H9 (cell line): ENCODE measurements around the gene SLC25A18. TPM values are rescaled to one million over a fixed set of nuclear protein-coding genes. Genes with fewer than 3 reads are reported as not detected.

ENCODE experiments used
- DNase-seq: peaks from one replicate; pipeline ENCODE4 v3.0.0-alpha.2; 2017
- H2AFZ ChIP-seq: one replicate; pipeline ENCODE4 v1.6.1; 2013; ENCODE audit warnings: mild to moderate bottlenecking, low read length, control low read depth, moderate library complexity
- H2AK5ac ChIP-seq: 2 replicates; pipeline ENCODE4 v1.6.1; 2013; ENCODE audit warnings: low read length, control low read depth, mixed read lengths; ENCODE audit not compliant: insufficient read length
- H2BK120ac ChIP-seq: one replicate; pipeline ENCODE4 v1.6.1; 2013; ENCODE audit warnings: low read depth, mild to moderate bottlenecking, low read length, control low read depth, inconsistent platforms; ENCODE audit not compliant: poor library complexity, severe bottlenecking
- H2BK12ac ChIP-seq: 2 replicates; pipeline ENCODE4 v1.6.1; 2013; ENCODE audit warnings: low read length, control low read depth, mixed read lengths, low read depth; ENCODE audit not compliant: insufficient read length
- H2BK15ac ChIP-seq: 2 replicates; pipeline ENCODE4 v1.6.1; 2013; ENCODE audit warnings: low read depth, low read length, control low read depth
- H2BK20ac ChIP-seq: one replicate; pipeline ENCODE4 v1.6.1; 2013; ENCODE audit warnings: low read depth, mild to moderate bottlenecking, low read length, control low read depth, inconsistent platforms; ENCODE audit not compliant: poor library complexity, severe bottlenecking
- H2BK5ac ChIP-seq: 2 replicates; pipeline ENCODE4 v1.6.1; 2013; ENCODE audit warnings: low read length, control low read depth, mixed read lengths; ENCODE audit not compliant: insufficient read length
- H3K14ac ChIP-seq: 2 replicates; pipeline ENCODE4 v1.6.1; 2013; ENCODE audit warnings: low read length, control low read depth; ENCODE audit not compliant: insufficient read depth
- H3K18ac ChIP-seq: 2 replicates; pipeline ENCODE4 v1.6.1; 2013; ENCODE audit warnings: low read depth, mild to moderate bottlenecking, mixed read lengths, low read length, control low read depth; ENCODE audit not compliant: insufficient read length
- H3K23ac ChIP-seq: 2 replicates; pipeline ENCODE4 v1.6.1; 2013; ENCODE audit warnings: low read length, control low read depth, mixed read lengths, low read depth; ENCODE audit not compliant: insufficient read length
- H3K23me2 ChIP-seq: 2 replicates; pipeline ENCODE4 v1.6.1; 2013; ENCODE audit warnings: low read depth, mild to moderate bottlenecking, mixed read lengths, low read length, control low read depth; ENCODE audit not compliant: insufficient read length, poor library complexity, severe bottlenecking
- H3K27ac ChIP-seq: 2 replicates; pipeline ENCODE4 v1.5.1; 2013; ENCODE audit warnings: low read length, control low read depth, mixed read lengths, low read depth; ENCODE audit not compliant: insufficient read length
- H3K27me3 ChIP-seq: 2 replicates; pipeline ENCODE4 v1.6.1; 2013; ENCODE audit warnings: low read length, control low read depth, inconsistent platforms; ENCODE audit not compliant: insufficient read depth
- H3K4ac ChIP-seq: 2 replicates; pipeline ENCODE4 v1.6.1; 2013; ENCODE audit warnings: low read depth, mild to moderate bottlenecking, control low read depth, inconsistent platforms, low read length, moderate library complexity
- H3K4me1 ChIP-seq: 2 replicates; pipeline ENCODE4 v1.6.1; 2013; ENCODE audit warnings: low read length, control low read depth, inconsistent platforms; ENCODE audit not compliant: insufficient read depth
- H3K4me2 ChIP-seq: 2 replicates; pipeline ENCODE4 v1.6.1; 2013; ENCODE audit warnings: low read length, control low read depth, mixed read lengths; ENCODE audit not compliant: insufficient read length, insufficient read depth
- H3K56ac ChIP-seq: 2 replicates; pipeline ENCODE4 v1.6.1; 2013; ENCODE audit warnings: low read depth, mild to moderate bottlenecking, mixed read lengths, low read length, control low read depth; ENCODE audit not compliant: insufficient read length
- H3K79me1 ChIP-seq: 2 replicates; pipeline ENCODE4 v1.6.1; 2013; ENCODE audit warnings: low read depth, mild to moderate bottlenecking, moderate library complexity, low read length, control low read depth, inconsistent platforms; ENCODE audit not compliant: insufficient read depth, poor library complexity, severe bottlenecking
- H3K79me2 ChIP-seq: 2 replicates; pipeline ENCODE4 v1.6.1; 2013; ENCODE audit warnings: low read length, control low read depth, inconsistent platforms; ENCODE audit not compliant: insufficient read depth
- H3K9ac ChIP-seq: 2 replicates; pipeline ENCODE4 v1.6.1; 2013; ENCODE audit warnings: low read length, control low read depth, mixed read lengths; ENCODE audit not compliant: insufficient read length; ENCODE audit errors: extremely low read depth
- H3K9me3 ChIP-seq: one replicate; pipeline ENCODE4 v1.6.1; 2013; ENCODE audit warnings: low read depth, low read length, inconsistent platforms; ENCODE audit not compliant: control insufficient read depth
- H3T11ph ChIP-seq: one replicate; pipeline ENCODE4 v1.6.1; 2013; ENCODE audit warnings: mild to moderate bottlenecking, low read length, control low read depth, inconsistent platforms
- H4K20me1 ChIP-seq: one replicate; pipeline ENCODE4 v1.6.1; 2013; ENCODE audit not compliant: control insufficient read depth, insufficient read length, insufficient read depth
- H4K5ac ChIP-seq: 2 replicates; pipeline ENCODE4 v1.6.1; 2013; ENCODE audit warnings: low read depth, mild to moderate bottlenecking, mixed read lengths, low read length, control low read depth; ENCODE audit not compliant: insufficient read length
- H4K8ac ChIP-seq: replicated peaks from 2 replicates; pipeline ENCODE4 v1.6.1; 2013; ENCODE audit warnings: low read length, control low read depth, mixed read lengths, low read depth; ENCODE audit not compliant: insufficient read length
- H4K91ac ChIP-seq: 2 replicates; pipeline ENCODE4 v1.6.1; 2013; ENCODE audit warnings: low read depth, mild to moderate bottlenecking, moderate library complexity, mixed read lengths, low read length, control low read depth; ENCODE audit not compliant: insufficient read length
- H3K27ac Mint-ChIP-seq, 3 experiments: 2 replicates in 2 of 3; 3 replicates in 1 of 3; pipeline ENCODE4 v1.8.0; 2020 to 2021; ENCODE audit warnings: mixed read lengths in 3 of 3, mild to moderate bottlenecking in 1 of 3, moderate library complexity in 1 of 3
- H3K27me3 Mint-ChIP-seq: 2 replicates; pipeline ENCODE4 v1.8.0; 2021; ENCODE audit warnings: low read depth, mild to moderate bottlenecking, moderate library complexity, mixed read lengths
- H3K36me3 Mint-ChIP-seq, 3 experiments: 2 replicates in 2 of 3; 3 replicates in 1 of 3; pipeline ENCODE4 v1.8.0; 2020 to 2021; ENCODE audit warnings: low read depth in 3 of 3, mixed read lengths in 3 of 3; ENCODE audit not compliant: insufficient read depth in 1 of 3
- H3K4me1 Mint-ChIP-seq, 2 experiments: 2 replicates each; pipeline ENCODE4 v1.8.0; 2020; ENCODE audit warnings: mixed read lengths in 2 of 2
- H3K4me3 Mint-ChIP-seq, 2 experiments: 2 replicates in 1 of 2; 3 replicates in 1 of 2; pipeline ENCODE4 v1.8.0; 2020 to 2021; ENCODE audit warnings: mild to moderate bottlenecking in 2 of 2, mixed read lengths in 2 of 2, moderate library complexity in 1 of 2
- H3K9me3 Mint-ChIP-seq, 2 experiments: 2 replicates in 1 of 2; 3 replicates in 1 of 2; pipeline ENCODE4 v1.8.0; 2020; ENCODE audit warnings: mild to moderate bottlenecking in 2 of 2, mixed read lengths in 2 of 2, moderate library complexity in 1 of 2
- CTCF ChIP-seq: fragments of 200-600 bp; sonication (generic); conservative IDR thresholded peaks from 3 replicates; pipeline ENCODE4 v1.8.0; 2021; ENCODE audit warnings: antibody characterized with exemption, mild to moderate bottlenecking
- WGBS: extraction: QIAGEN DNeasy Blood & Tissue Kit; methylation state at CpG from one replicate; pipeline ENCODE4 v1.1.7; 2013; ENCODE audit warnings: missing lambda C conversion rate, low lambda C conversion rate, mixed read lengths; ENCODE audit not compliant: insufficient read length; ENCODE audit errors: extremely low coverage; 5-methylcytosine and 5-hydroxymethylcytosine counted together
- total RNA-seq: library from RNA; stranded (reverse); gene quantifications from 2 replicates; pipeline ENCODE4 v1.2.1, GENCODE V29; 2021

SLC25A18 gene
- total RNA-seq, 1 experiment from 2014 or later, result 2.3 TPM

GRCh38 chr22:17629641-17630040 is 66.3 kb downstream of the SLC25A18 start:
- Histone ChIP-seq H3K9me3 (no peaks in the 10 kb centered on the region), H3K79me2 (peaks cover 10% of the 10 kb centered on the region; the same call in 1 of the 2 replicates), H3K4me2 (no peak overlapping the region), H2BK120ac (no peak overlapping the region), H3T11ph (no peak overlapping the region), H2BK5ac (no peak overlapping the region), H3K14ac (no peak overlapping the region), H3K18ac (no peak overlapping the region), H2AFZ (no peak overlapping the region), H3K23ac (no peak overlapping the region), H4K20me1 (no peaks in the 10 kb centered on the region), H4K8ac (no peak overlapping the region), H4K5ac (no peak overlapping the region), H2AK5ac (no peak overlapping the region), H3K4ac (no peak overlapping the region), H3K9ac (no peak overlapping the region), H4K91ac (no peak overlapping the region), H2BK20ac (no peak overlapping the region), H3K27ac (no peak overlapping the region), H2BK15ac (no peak overlapping the region), H3K56ac (no peak overlapping the region), H3K79me1 (peaks cover 8% of the 10 kb centered on the region), H3K23me2 (no peaks in the 10 kb centered on the region), H3K27me3 (no peaks in the 10 kb centered on the region), H2BK12ac (no peak overlapping the region), H3K4me1 (no peaks in the 10 kb centered on the region)
- DNase-seq, result no peak
- peaks cover 0 to 3% (median 2%) of the 10 kb centered on the region in 3 experiments; a peak in 4 of 7 replicates for H3K36me3 Mint-ChIP-seq
- H3K4me1 Mint-ChIP-seq, result 0 out of 4 replicates have a peak, but pooled peaks cover 0 to 3% of the 10 kb centered on the region in 2 experiments
- 0 out of 7 replicates have a peak overlapping the region, but pooled peaks of 1 of the 3 experiments have one; percentile 67 for H3K27ac Mint-ChIP-seq
- no peaks in the 10 kb centered on the region for H3K9me3 Mint-ChIP-seq
- WGBS, result no CpG with 5 or more reads among the region's 7 CpGs
- peak overlapping the region; percentile 66 to 96 for H3K4me3 Mint-ChIP-seq
- H3K27me3 Mint-ChIP-seq, result no peaks in the 10 kb centered on the region
- no peak for TF ChIP-seq CTCF
